HCT116 (cell line): ENCODE measurements around the gene ATXN2.

Source experiments
- ATF3 ChIP-seq: IDR thresholded peaks from 2 replicates; pipeline ENCODE4 v1.6.1; 2012
- EGR1 ChIP-seq: IDR thresholded peaks from 2 replicates; pipeline ENCODE4 v1.6.1; 2012; ENCODE audit warnings: low read depth
- EZH2phosphoT487 ChIP-seq: fragments of 200-600 bp; IDR thresholded peaks from 2 replicates; pipeline ENCODE4 v1.6.1; 2018; ENCODE audit warnings: antibody characterized with exemption, borderline replicate concordance
- FOSL1 ChIP-seq: IDR thresholded peaks from 2 replicates; pipeline ENCODE4 v1.6.1; 2012; ENCODE audit warnings: low read depth
- POLR2A ChIP-seq: IDR thresholded peaks from 2 replicates; pipeline ENCODE4 v1.7.0; 2011; ENCODE audit warnings: borderline replicate concordance; ENCODE audit not compliant: insufficient read depth, insufficient read length; ENCODE audit errors: extremely low read depth
- POLR2AphosphoS5 ChIP-seq: IDR thresholded peaks from 2 replicates; pipeline ENCODE4 v1.6.1; 2011; ENCODE audit warnings: mild to moderate bottlenecking, low read depth, low read length, moderate library complexity
- RAD21 ChIP-seq: IDR thresholded peaks from 2 replicates; pipeline ENCODE4 v1.6.1; 2012; ENCODE audit warnings: low read depth, mild to moderate bottlenecking
- SP1 ChIP-seq: IDR thresholded peaks from 2 replicates; pipeline ENCODE4 v1.6.1; 2012; ENCODE audit warnings: low read depth
- YY1 ChIP-seq: IDR thresholded peaks from 2 replicates; pipeline ENCODE4 v1.6.1; 2011; ENCODE audit warnings: low read length, low read depth, moderate library complexity, mild to moderate bottlenecking; ENCODE audit not compliant: insufficient replicate concordance; ENCODE audit errors: extremely low read depth
- ZFX ChIP-seq: fragments of 450-650 bp; IDR thresholded peaks from 2 replicates; pipeline ENCODE4 v1.6.1; 2017
- TF ChIP-seq, protein P1 (sequence below), 3 experiments: fragments of 200-600 bp in 1 of 3; sonication (generic) in 1 of 3; IDR thresholded peaks in 2 of 3; conservative IDR thresholded peaks in 1 of 3; 2 replicates each; pipeline ENCODE4 v1.5.1; 2012 to 2017; ENCODE audit warnings: low read depth in 2 of 3, low read length in 2 of 3, antibody characterized with exemption in 1 of 3, borderline replicate concordance in 1 of 3, control low read depth in 1 of 3, mild to moderate bottlenecking in 1 of 3, mixed read lengths in 1 of 3, mixed run types in 1 of 3, moderate library complexity in 1 of 3; ENCODE audit not compliant: insufficient read depth in 1 of 3

- TF ChIP-seq, protein P1, sequence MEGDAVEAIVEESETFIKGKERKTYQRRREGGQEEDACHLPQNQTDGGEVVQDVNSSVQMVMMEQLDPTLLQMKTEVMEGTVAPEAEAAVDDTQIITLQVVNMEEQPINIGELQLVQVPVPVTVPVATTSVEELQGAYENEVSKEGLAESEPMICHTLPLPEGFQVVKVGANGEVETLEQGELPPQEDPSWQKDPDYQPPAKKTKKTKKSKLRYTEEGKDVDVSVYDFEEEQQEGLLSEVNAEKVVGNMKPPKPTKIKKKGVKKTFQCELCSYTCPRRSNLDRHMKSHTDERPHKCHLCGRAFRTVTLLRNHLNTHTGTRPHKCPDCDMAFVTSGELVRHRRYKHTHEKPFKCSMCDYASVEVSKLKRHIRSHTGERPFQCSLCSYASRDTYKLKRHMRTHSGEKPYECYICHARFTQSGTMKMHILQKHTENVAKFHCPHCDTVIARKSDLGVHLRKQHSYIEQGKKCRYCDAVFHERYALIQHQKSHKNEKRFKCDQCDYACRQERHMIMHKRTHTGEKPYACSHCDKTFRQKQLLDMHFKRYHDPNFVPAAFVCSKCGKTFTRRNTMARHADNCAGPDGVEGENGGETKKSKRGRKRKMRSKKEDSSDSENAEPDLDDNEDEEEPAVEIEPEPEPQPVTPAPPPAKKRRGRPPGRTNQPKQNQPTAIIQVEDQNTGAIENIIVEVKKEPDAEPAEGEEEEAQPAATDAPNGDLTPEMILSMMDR (IDR thresholded peaks at IDR 0.05 in 2 of 3, conservative IDR thresholded peaks at IDR 0.05 in 1 of 3; ENCODE audit: borderline replicate concordance in 1 of 3, insufficient read depth in 1 of 3, low read depth in 2 of 3, low read length in 2 of 3): no peak
- TF ChIP-seq RAD21 (no peak), EZH2phosphoT487 (no peak), POLR2A (no peak), ZFX (no peak), SP1 (no peak), ATF3 (no peak), POLR2AphosphoS5 (no peak), EGR1 (no peak), YY1 (no peak), FOSL1 (no peak)
These were observed 25.4 kb upstream of the ATXN2 start for GRCh38 chr12:111624540-111624939.
